Stimulated activated CD8-positive, alpha-beta memory T cell treated with anti-CD3 and anti-CD28 coated beads, Interleukin-4, amount 100 ng/mL, for 48 hours (primary cell): ENCODE data around the gene MPPED1.

Experiments used
- DNase-seq: peaks from one replicate; pipeline ENCODE4 v3.0.0-alpha.2; 2020

The MPPED1 gene

GRCh38 chr22:43529934-43530333 is 118.1 kb downstream of the MPPED1 start:
- DNase-seq, result no peak

- DNase-seq, result no peak
Measured at GRCh38 chr22:43530349-43531201, 118.8 kb downstream of the MPPED1 start.

- DNase-seq, result no peak
Measured at GRCh38 chr22:43531651-43532050, 119.8 kb downstream of the MPPED1 start.

GRCh38 chr22:43532301-43533155 is 120.7 kb downstream of the MPPED1 start:
- no peak for DNase-seq

GRCh38 chr22:43533156-43533530 is 121.3 kb downstream of the MPPED1 start:
- DNase-seq, result no peak

GRCh38 chr22:43533656-43534428 is 122.0 kb downstream of the MPPED1 start:
- no peak for DNase-seq

- DNase-seq, result no peak
Measured at GRCh38 chr22:43534916-43535315, 123.1 kb downstream of the MPPED1 start.

- no peak for DNase-seq
Measured at GRCh38 chr22:43535336-43535735, 123.5 kb downstream of the MPPED1 start.

- no peak for DNase-seq
Measured at GRCh38 chr22:43535741-43536140, 123.9 kb downstream of the MPPED1 start.

GRCh38 chr22:43537019-43537585 is 125.3 kb downstream of the MPPED1 start:
- no peak for DNase-seq

GRCh38 chr22:43539572-43540528 is 128.0 kb downstream of the MPPED1 start:
- DNase-seq, result no peak

- no peak for DNase-seq
Measured at GRCh38 chr22:43540529-43540923, 128.7 kb downstream of the MPPED1 start.

- DNase-seq, result no peak
Measured at GRCh38 chr22:43541022-43541421, 129.2 kb downstream of the MPPED1 start.

- DNase-seq, result no peak
Measured at GRCh38 chr22:43541462-43542407, 129.9 kb downstream of the MPPED1 start.

GRCh38 chr22:43542681-43543521 is 131.1 kb downstream of the MPPED1 start:
- DNase-seq, result no peak

GRCh38 chr22:43543522-43544288 is 131.9 kb downstream of the MPPED1 start:
- no peak for DNase-seq

- no peak for DNase-seq
Measured at GRCh38 chr22:43544289-43544673, 132.5 kb downstream of the MPPED1 start.

- no peak for DNase-seq
Measured at GRCh38 chr22:43546186-43546585, 134.4 kb downstream of the MPPED1 start.
